A673 (cell line): ENCODE measurements around the gene MEGF6. TPM values are rescaled to one million over a fixed set of nuclear protein-coding genes. Genes with fewer than 3 reads are reported as not detected.

Experiments
- BruUV-seq: library from RNA; stranded (reverse); fragments of 400-500 nt; replicated peaks from 2 replicates; lab custom pipeline; 2021; lab: Mats Ljungman, UMichigan
- CTCF ChIA-PET: fragments of 300-600 bp; sonication (Branson Sonifier 250); formaldehyde crosslinking; loops from one replicate; lab custom pipeline; 2022; ENCODE audit warnings: antibody characterized with exemption; lab: Charles Lee
- POLR2A ChIA-PET: fragments of 300-600 bp; sonication (Branson Sonifier 250); formaldehyde crosslinking; loops from one replicate; lab custom pipeline; 2022; ENCODE audit warnings: antibody characterized with exemption; ENCODE audit not compliant: low non-redundant PET; lab: Charles Lee
- DNase-seq: peaks from one replicate; pipeline ENCODE4 v3.0.0-alpha.2; 2015; ENCODE audit warnings: low spot score
- H3K27ac ChIP-seq: fragments of 200-600 bp; sonication (generic); 2 replicates; pipeline ENCODE4 v1.5.1; 2016; ENCODE audit warnings: mixed run types, low read depth, mild to moderate bottlenecking, mixed read lengths, antibody characterized with exemption, low read length; ENCODE audit not compliant: poor library complexity, severe bottlenecking
- H3K27me3 ChIP-seq: fragments of 200-600 bp; sonication (generic); replicated peaks from 2 replicates; pipeline ENCODE4 v1.6.1; 2017; ENCODE audit warnings: mixed run types, low read depth, mild to moderate bottlenecking, mixed read lengths, antibody characterized with exemption, low read length; ENCODE audit not compliant: insufficient read depth, poor library complexity
- H3K36me3 ChIP-seq: fragments of 200-600 bp; sonication (generic); 2 replicates; pipeline ENCODE4 v1.6.1; 2016; ENCODE audit warnings: mixed run types, mild to moderate bottlenecking, mixed read lengths, antibody characterized with exemption, low read length; ENCODE audit not compliant: insufficient read depth, poor library complexity, severe bottlenecking
- H3K4me1 ChIP-seq: fragments of 200-600 bp; sonication (generic); 2 replicates; pipeline ENCODE4 v1.6.1; 2017; ENCODE audit warnings: mixed run types, mild to moderate bottlenecking, mixed read lengths, antibody characterized with exemption, low read length; ENCODE audit not compliant: insufficient read depth, poor library complexity, severe bottlenecking
- H3K4me3 ChIP-seq: fragments of 200-600 bp; sonication (generic); 2 replicates; pipeline ENCODE4 v1.5.1; 2016; ENCODE audit warnings: low read depth, mixed run types, mild to moderate bottlenecking, mixed read lengths, low read length; ENCODE audit not compliant: poor library complexity, severe bottlenecking
- H3K9me3 ChIP-seq: fragments of 200-600 bp; sonication (generic); 2 replicates; pipeline ENCODE4 v1.6.1; 2016; ENCODE audit warnings: mixed run types, low read depth, mild to moderate bottlenecking, mixed read lengths, antibody characterized with exemption, low read length; ENCODE audit not compliant: poor library complexity, severe bottlenecking
- EZH2 ChIP-seq: fragments of 200-600 bp; sonication (generic); IDR thresholded peaks from 2 replicates; pipeline ENCODE4 v1.6.1; 2017; ENCODE audit warnings: borderline replicate concordance, low read depth, mild to moderate bottlenecking, mixed read lengths, antibody characterized with exemption, low read length; ENCODE audit not compliant: poor library complexity, severe bottlenecking
- intact Hi-C: fragments of 100-400 bp; cut with micrococcal nuclease; formaldehyde crosslinking; loops from one replicate; pipeline ENCODE4 v1.10.0; 2022; ENCODE audit not compliant: unreplicated experiment
- total RNA-seq: library from RNA; stranded (reverse); gene quantifications from 2 replicates; pipeline ENCODE4 v1.2.3, GENCODE V29; 2021
- TF ChIP-seq, protein P1 (sequence below): fragments of 300-800, 200-600 bp; sonication (generic); conservative IDR thresholded peaks from 2 replicates; pipeline ENCODE4 v1.5.1; 2017; ENCODE audit warnings: low read depth, mild to moderate bottlenecking, antibody characterized with exemption, low read length, moderate library complexity, mixed read lengths

MEGF6 gene
- total RNA-seq, 1 experiment from 2014 or later: 2.8 TPM

DNA sequence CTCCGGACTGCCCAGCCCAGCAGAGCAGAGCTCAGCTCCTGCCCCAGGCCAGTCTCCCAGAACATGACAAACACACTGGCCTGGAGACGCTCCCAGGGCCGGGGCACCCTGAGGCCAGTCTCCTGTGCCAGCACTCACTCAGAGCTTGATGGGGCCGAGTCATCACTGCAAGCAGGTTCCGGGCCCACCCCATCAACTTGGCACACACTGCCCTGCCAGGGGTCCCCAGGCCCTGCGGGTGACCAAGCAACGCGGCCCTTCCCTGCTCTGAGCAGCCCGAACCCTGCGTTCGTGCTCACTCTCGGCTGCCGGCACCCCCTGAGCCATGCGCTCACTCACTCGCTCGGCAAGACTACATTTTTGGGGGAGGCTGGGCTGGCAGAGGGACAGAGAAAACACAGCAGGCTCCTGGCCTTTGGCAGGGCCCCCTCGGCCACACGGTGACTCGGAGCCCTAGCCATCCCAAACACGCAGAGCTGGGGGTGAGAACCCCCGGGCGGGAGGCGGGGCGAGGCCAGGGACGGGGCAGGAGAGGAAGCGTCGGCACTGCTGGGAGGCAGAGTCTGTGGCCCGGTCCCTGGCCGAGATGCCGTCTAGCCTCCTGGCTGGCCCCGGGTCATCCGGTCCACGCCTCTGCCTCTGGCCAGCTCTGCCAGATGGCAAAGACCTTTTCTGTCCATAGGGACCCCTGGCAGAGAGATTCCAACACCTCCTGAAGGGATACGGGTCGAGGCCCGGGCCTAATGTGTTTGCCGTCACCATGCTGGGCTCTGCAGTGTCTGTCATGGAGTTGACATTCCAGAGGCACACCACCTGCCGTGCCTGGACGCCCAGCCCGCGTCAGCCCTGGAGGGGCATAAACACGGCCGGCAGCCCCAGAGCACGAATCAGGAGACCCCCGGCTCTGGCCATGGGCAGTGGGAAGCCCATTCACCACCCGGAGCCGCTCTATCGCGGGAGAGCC lies 68.0 kb downstream of the MEGF6 start:
- no TSS peak for BruUV-seq
- no peak overlapping the region for H3K27ac ChIP-seq

DNA sequence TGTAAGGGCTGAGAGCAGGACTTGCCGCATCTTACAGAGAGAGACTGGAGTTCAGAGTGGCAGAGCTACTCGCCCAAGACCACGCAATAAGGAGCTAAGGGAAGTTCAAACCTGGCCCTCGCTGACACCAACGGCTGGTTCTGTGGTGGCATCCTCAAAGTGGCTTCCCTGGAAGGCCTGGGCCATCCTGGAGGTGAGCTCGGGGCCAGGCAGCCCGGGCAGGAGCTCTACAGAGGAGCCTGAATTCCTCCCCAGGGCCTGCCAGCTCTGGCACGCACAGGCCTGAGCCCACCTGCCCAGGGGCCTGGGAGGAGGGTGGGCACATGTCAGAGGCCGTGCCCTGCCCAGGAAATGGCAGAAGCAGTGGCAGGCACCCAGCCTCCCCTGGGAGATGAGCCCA lies 68.6 kb downstream of the MEGF6 start:
- intact Hi-C loops: no loop called here
- TF ChIP-seq, protein P1, sequence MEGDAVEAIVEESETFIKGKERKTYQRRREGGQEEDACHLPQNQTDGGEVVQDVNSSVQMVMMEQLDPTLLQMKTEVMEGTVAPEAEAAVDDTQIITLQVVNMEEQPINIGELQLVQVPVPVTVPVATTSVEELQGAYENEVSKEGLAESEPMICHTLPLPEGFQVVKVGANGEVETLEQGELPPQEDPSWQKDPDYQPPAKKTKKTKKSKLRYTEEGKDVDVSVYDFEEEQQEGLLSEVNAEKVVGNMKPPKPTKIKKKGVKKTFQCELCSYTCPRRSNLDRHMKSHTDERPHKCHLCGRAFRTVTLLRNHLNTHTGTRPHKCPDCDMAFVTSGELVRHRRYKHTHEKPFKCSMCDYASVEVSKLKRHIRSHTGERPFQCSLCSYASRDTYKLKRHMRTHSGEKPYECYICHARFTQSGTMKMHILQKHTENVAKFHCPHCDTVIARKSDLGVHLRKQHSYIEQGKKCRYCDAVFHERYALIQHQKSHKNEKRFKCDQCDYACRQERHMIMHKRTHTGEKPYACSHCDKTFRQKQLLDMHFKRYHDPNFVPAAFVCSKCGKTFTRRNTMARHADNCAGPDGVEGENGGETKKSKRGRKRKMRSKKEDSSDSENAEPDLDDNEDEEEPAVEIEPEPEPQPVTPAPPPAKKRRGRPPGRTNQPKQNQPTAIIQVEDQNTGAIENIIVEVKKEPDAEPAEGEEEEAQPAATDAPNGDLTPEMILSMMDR: no peak
- TF ChIP-seq EZH2: no peak
- ChIA-PET POLR2A (no interaction called here), CTCF (no interaction called here)
- Histone ChIP-seq H3K4me3 (no peak overlapping the region), H3K4me1 (no peaks in the 10 kb centered on the region), H3K27me3 (no peaks in the 10 kb centered on the region), H3K27ac (no peak overlapping the region), H3K36me3 (no peaks in the 10 kb centered on the region), H3K9me3 (no peaks in the 10 kb centered on the region)
- no TSS peak for BruUV-seq
- no peak for DNase-seq

More for the DNA sequence above, 68.0 kb downstream of the MEGF6 start:
- ChIA-PET CTCF (no interaction called here), POLR2A (no interaction called here)
- Histone ChIP-seq H3K4me3 (no peak overlapping the region), H3K9me3 (no peaks in the 10 kb centered on the region), H3K4me1 (no peaks in the 10 kb centered on the region), H3K27me3 (no peaks in the 10 kb centered on the region), H3K36me3 (no peaks in the 10 kb centered on the region)
- TF ChIP-seq EZH2: no peak
- TF ChIP-seq, protein P1: no peak
- intact Hi-C loops: no loop called here
- no peak for DNase-seq

DNA sequence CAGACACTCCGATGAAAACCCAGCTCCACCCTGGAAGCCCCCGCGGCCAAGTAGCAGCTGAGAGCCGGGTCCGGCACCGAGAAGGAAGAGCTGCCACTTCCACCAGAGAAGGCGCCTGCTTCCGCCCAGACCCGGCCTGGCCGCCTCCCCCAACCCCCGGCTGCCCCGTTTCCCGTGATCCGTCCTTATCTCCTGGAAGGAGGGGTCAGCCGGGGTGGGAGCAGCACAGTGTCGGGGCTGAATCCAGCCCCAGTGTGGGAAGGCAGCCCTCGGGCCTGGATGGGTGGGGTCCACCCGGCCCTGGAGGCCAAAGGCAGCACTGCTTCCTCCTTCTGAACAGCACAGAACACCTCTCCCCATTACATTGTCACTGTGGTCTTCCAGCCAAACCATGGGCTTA lies 69.4 kb downstream of the MEGF6 start:
- no peaks in the 10 kb centered on the region for H3K4me1 ChIP-seq
- no peaks in the 10 kb centered on the region for H3K27me3 ChIP-seq
- TF ChIP-seq, protein P1: no peak
- TF ChIP-seq EZH2: no peak
- no peaks in the 10 kb centered on the region for H3K36me3 ChIP-seq
- no peak overlapping the region for H3K4me3 ChIP-seq
- intact Hi-C loops: no loop called here
- CTCF ChIA-PET: no interaction called here
- no peak for DNase-seq
- H3K9me3 ChIP-seq: no peaks in the 10 kb centered on the region
- POLR2A ChIA-PET: no interaction called here
- BruUV-seq: no TSS peak
- H3K27ac ChIP-seq: no peak overlapping the region
